HG02981 (cell line): ENCODE measurements around the gene CHAF1A.

Source experiments
- ATAC-seq: cut with Tn5 transposase; IDR thresholded peaks from one replicate; pipeline ENCODE4 v1.9.1; 2021; ENCODE audit warnings: mild to moderate bottlenecking, moderate library complexity; ENCODE audit not compliant: unreplicated experiment

Gene CHAF1A

DNA sequence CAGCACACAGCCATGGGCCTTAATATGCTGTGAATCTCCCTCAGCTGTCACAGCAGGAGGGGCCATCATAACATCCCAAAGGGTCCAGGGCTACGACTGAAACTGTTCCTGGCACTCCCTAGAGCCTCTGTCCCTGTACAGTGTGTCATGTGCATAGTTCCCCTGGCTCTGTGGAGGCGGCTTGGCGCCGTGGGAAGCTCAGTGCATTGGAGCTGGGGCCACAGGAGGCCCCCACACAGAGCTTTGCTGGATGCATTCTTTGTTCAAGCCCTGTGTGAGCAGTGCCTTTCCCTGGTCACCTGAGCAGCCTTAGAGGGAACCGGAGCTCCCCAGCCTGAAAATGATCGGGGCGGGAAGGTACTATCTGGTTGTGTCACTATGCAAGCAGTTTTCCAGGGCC is 33.8 kb downstream of the CHAF1A start:
- ATAC-seq = no peak

DNA sequence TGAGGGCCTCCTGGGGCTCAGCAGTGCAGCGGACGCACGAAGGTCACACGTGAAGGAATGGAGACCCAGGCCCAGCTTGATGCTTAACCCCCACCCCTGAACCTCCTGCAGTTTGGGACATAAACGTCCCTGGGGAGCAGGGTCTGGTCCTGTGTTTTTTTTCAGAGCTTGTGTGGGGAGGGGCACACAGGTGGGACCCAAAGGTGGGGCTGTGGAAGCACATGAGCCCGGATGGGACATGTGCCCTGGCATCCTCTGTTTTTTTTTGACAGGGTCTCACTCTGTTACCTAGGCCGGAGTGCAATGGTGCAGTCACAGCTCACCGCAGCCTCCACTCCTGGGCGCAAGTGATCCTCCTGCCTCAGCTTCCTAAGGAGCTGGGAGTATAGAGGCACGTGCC is 34.7 kb downstream of the CHAF1A start:
- ATAC-seq = no peak

GRCh38 chr19:4439243-4439642 is 36.8 kb downstream of the CHAF1A start:
- no peak for ATAC-seq

DNA sequence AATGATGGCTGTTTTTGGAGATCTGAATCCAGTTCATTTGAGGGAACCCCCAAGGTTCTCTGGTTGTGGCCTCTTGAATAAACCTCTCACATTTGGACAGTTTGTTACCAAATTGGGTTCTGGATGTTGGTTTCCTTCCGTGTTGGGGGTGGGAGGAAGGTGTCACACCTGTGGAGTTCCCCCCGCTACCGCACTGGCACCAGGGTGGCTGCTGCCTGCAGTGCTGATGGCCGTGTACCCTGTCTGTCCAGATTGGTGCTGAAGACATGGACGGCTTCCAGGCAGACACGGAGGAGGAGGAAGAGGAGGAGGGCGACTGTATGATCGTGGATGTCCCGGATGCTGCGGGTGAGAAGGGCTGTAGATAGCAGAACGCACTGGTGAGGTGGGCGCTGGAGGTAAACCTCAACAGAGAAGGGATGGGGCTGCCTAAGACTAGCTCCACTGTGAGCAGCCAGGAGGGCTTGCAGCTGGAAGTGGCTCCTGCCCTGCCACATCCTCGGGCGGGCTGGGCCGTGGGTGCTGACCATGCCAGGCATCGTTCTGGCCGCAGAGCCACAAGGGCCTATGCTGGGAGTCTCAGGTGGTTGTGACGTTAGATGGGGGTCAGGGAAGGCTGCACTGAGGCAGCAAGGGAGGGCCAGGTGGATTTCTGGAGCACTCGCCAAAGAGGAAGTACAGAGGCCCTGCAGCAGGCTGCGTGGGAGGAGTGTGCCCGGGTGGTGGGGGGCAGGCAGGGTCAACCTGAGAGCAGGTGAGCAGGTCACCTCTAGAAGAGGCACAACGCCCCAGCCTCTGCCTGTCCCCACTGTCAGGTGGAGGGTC is 39.8 kb downstream of the CHAF1A start:
- ATAC-seq = no peak

DNA sequence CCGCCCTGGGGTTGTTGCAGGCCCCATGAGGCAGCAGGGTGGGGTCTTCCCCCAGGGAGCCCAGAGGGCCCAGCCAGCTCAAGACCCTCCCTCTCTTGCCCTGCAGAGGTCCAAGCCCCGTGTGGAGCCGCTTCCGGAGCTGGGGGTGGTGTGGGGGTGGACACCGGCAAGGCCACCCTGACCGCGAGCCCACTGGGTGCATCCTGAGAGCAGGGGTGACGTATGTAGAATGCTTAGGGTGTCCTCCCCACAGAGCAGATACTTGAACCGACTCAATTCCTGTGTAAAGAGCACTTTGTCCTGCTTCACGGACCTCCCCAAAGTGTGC is 40.3 kb downstream of the CHAF1A start:
- ATAC-seq = no peak

DNA sequence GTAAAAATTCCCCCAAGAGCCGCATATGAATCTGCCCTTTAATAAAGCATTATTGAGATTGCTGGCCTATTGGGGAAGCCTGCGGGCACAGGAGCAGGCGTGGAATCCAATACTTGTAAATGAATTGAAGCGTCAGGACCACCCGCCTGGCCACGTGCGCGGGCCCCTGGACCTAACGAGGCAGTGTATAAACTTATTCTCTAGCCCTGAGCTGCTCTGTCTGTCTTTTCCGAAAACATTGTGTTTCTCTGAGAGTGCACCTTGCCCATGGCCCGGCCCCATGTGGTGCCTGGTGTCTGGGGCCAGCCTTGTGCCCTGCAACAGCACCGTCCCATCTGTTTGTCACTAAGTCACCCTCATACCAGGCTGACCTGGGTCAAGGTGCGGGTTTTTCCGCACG is 40.7 kb downstream of the CHAF1A start:
- no peak for ATAC-seq

DNA sequence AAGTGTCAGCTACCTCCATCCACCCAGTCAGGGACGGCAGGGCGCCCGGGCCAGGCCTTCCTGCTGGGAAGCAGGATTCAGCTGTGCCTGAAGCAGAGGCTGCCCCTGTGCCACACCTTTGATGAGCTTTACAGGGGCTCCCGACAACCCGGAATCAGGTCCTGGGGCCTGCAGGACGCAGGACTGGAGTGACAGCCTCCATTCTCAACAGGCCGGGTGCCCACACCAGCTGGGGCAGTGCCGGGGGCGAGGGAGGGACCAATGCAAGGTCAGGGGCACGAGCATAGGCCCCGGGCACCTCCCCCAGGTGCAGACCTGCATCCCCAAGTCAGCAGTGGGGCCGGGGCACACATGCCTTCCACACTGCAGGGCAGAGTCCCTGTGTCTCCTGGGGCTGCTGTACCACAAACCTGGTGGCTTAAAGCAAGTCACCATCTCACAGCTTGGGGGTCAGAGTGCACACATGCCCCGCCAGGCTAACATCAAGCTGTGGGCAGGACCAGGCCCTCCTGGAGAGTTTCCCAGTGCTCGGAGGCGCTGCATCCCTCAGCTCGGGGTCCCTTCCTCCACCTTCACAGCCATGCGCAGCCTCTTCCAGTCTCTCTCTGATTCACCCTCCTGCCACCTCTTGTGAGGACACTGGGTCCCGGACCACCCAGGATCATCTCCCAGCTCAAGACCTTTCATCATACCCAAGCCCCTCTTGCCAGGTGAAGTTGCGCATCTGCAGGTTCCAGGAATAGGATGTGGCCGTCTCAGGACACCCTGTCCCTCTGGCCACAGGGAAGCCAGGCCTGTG is 41.7 kb downstream of the CHAF1A start:
- no peak for ATAC-seq

- ATAC-seq = no peak
Observed at GRCh38 chr19:4444765-4445741, 42.6 kb downstream of the CHAF1A start.

- no peak for ATAC-seq
Observed at GRCh38 chr19:4445963-4446703, 43.7 kb downstream of the CHAF1A start.

GRCh38 chr19:4446704-4447200 is 44.3 kb downstream of the CHAF1A start:
- ATAC-seq = no peak

DNA sequence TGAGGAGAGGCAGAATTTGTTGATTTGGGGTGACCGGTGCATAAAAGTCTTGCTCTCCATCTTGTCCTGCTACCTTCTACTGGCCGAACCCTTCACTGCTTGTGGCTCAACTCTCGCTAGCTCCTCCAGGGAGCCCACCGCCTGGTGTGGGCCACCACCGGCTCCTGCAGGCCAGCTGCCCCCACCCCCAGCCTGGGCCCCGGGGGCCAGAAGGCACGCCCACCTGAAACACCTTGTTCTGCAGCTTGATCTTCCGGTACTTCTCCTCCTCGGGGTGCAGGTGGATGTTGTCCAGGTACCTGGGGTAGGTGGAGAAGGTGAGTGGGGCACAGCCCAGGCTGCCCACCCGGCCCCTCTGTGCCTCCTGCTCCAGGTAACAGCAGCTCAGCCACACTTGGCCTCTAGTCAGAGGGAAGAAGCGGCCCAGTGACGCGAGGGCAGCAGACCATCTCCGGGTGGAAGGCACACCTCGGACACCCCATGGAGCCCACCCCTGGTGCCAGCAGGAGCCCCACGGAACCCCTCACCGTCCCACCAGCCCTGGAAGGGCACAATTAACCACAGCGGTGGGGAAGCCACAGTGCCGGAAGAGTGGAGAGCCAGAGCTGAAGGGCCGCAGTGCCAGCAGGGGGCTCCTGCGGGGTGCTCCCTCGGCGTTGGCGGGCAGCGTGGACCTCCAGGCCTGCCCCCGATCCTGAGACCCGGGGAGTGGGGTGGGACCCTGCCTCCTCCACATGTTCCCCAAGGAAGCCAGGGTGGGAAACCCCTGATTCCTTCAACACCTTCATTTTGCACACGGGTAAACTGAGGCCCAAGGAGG is 45.1 kb downstream of the CHAF1A start:
- no peak for ATAC-seq

DNA sequence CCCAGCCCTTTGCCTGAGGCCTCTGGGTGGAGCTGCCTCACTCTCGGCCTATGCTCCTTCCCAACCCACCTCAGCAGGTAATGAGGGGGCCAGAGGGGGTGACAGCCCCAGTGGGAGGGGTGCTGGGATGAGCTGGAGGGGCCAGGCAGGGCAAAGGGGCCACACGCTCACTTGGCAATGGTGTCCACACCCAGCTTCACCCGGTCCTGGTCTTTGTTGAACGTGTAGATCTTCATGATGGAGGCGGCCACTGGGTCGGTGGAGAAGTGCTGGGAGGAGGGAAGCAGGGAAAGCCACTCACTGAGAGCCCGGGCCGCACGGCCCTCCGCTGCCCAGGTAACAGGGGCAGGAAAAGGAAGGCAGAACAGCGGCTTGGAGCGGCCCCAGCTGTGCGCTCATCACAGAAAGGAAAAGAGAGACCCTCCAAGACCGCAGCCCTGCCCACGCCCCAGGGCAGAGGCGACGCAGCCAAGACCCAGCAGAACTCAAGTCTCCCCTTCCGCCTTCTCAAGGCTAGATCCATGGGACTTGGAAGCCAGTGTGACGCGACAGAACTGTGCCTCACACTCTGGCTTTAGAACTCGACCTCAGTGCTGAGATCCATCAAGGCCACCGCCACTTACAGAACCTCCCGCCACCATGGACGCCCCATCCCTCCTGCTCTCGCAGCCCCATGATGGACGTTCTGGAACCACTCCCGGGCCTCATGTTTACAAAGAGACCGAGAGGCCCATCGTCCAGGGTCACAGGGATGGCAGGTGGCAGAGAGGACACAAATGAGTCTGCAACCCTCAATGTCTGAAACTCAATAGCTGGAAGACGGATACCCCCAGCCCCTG is 45.9 kb downstream of the CHAF1A start:
- ATAC-seq = no peak

DNA sequence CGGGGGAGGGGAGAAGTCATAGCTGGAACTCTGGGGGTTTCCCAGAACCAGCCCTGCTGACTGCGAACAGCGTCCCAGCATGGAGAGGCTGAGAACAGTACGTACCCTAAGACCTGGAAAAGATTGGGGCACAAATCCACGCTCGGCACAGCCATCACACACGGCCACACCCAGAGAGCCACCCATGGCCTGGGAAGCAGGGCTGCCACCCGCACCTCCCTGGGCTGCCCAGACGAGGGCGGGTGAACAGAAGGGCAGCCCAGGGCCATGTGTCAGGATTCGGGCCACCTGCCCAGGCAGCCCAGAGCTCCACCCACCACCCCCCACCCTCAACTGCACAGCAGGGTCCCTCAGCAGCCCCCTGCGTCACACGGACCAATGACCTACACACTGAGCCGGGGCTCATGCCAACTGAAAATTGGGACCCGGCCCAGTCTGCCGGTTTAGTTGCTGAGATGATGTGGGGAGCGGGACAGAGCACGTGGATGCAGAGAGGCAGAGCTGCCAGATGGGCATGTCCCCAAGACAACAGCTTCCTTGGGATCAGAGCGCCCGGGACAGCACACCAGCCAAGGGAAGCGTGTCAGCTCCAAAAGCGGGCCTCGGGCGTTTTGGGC is 46.7 kb downstream of the CHAF1A start:
- no peak for ATAC-seq

DNA sequence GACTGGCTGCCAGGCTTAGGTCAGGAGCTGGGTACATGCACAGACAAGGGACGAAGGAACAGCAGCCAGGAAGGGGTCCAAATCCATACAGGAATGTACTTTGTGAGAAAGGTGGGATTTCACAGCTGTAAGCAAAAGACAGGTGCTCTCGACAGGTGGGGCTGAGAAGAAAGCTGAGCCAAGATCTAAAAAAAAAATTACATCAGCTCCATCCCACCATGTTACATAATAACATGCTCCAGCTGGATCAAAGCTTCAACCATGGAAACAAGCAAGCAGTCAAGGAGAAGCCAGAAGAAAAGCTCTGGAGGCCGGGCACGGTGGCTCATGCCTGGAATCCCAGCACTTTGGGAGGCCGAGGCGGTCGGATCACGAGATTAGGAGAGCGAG is 47.2 kb downstream of the CHAF1A start:
- ATAC-seq = no peak

DNA sequence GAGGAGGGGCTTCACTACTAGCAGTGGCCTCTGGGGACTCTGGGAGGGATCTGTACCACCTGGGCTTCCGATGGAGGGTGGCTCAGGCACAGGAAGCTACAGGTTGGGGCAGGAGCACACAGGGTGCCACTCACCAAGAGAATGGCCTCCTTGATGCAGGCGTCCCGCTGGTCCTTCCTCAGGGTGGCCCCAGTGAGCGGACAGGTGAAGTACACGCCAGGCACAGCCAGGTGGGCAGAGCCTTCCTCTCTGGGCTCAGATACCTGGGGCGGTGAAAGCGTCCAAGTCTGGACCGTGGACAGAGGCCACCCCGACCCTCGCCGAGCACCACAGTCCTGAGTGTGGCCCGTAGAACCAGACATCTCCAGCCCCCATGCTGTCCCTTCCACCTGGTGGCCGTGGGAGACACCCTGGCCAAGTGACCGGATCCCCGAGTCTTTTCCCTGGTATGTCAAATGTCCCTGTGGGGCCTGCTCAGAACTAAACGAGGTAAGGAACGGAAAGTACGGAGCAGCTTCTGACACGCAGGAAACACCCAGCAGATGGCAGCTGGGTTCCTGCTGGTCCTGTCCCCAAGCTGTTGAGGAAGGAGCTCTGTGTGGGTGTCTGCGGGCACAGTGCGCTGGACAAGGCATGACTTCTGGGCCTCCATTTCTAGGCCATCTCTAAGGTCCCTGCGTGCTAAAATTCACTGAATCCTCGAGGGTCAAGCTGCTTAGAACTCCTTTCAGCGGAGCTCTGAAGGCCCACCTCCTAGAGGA is 50.0 kb downstream of the CHAF1A start:
- no peak for ATAC-seq

DNA sequence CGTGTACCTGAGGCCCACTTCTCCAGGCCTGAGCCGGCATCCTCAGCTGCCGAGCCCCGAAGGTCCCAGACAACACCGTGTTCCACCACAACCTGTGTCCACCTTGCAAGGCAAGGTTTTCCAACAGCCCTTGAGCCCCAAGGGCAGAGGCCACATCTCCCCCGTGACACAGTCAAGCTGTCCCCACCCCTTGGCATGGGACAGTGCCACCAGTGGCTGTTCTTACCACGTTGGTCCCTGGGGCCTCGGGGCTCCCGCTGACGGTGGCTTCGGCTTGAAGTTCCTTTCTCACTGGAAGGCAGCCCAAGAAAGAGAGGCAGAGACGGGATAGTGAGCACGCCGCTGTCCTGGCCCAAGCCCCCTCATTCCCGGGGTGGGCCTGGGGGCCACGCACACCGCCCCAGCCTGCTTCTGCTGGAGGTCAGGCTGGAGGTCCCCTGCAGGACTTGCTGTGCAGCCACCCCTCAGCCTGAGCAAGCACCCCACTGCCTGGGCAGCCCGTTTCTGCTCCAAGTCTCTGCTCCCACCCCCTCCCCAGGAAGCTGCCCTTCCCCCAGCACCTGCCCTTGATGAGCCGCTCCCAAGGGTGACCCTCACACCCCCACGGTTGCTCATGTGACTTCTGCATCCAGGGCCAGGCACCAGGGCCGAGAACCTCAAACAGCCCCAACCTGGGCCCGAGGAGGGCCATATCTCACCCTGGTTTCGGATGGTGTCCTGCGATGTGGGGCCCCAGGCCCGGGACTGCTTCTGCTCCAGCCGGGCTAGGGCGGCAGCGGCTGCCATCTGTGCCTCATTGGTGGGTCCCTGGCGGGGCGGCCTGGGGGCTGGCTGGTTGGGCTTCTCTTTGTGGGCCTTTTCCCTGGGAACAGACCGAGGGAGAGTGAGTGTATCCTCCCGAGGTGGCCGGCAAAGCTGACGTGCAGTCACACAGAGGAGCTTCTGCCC is 51.1 kb downstream of the CHAF1A start:
- ATAC-seq = no peak
